ENCODE results near the gene ATP7B.

GRCh38 chr13:51885651-51886050 lies 125.6 kb downstream of the ATP7B start:
- TF ChIP-seq ZBTB7A (IDR thresholded peaks at IDR 0.05; ENCODE audit: low read depth) (no peak), TAF1 (IDR thresholded peaks at IDR 0.05; ENCODE audit: low read depth) (no peak), RAD21 (IDR thresholded peaks at IDR 0.05; ENCODE audit: low read depth) (no peak), REST (IDR thresholded peaks at IDR 0.05; ENCODE audit: low read depth) (no peak), CREB1 (IDR thresholded peaks at IDR 0.05; ENCODE audit: low read depth) (no peak), MAX (IDR thresholded peaks at IDR 0.05) (no peak), CEBPB (IDR thresholded peaks at IDR 0.05) (no peak), EGR1 (IDR thresholded peaks at IDR 0.05) (no peak)
- TF ChIP-seq, protein P1, sequence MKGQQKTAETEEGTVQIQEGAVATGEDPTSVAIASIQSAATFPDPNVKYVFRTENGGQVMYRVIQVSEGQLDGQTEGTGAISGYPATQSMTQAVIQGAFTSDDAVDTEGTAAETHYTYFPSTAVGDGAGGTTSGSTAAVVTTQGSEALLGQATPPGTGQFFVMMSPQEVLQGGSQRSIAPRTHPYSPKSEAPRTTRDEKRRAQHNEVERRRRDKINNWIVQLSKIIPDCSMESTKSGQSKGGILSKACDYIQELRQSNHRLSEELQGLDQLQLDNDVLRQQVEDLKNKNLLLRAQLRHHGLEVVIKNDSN (IDR thresholded peaks at IDR 0.05), result no peak
